ENCODE results near the gene ZNF287. TPM values are rescaled to one million over a fixed set of nuclear protein-coding genes. Genes with fewer than 3 reads are reported as not detected.

ZNF287 gene
- total RNA-seq, 1 donor from 2014 or later = 19.4 TPM

Other genes with a start within 250 kb of the ZNF287 start
- gene CENPV, start 215.7 kb downstream of the ZNF287 start, total RNA-seq = 73.8 TPM
- 777 TPM for gene UBB, start 188.1 kb downstream of the ZNF287 start, total RNA-seq
- 0.98 TPM for gene TRPV2, start 153.6 kb downstream of the ZNF287 start, total RNA-seq
- gene LRRC75A, start 77.0 kb downstream of the ZNF287 start, total RNA-seq = 4.7 TPM
- gene ZNF624, start 84.6 kb upstream of the ZNF287 start, total RNA-seq = 17.0 TPM
- gene CCDC144A, start 121.0 kb upstream of the ZNF287 start, total RNA-seq = 34.9 TPM

Measured in temporal lobe (tissue), 1 donor.